Liver (tissue), 9 donors: ENCODE measurements around the gene HTR5A. TPM values are rescaled to one million over a fixed set of nuclear protein-coding genes. Genes with fewer than 3 reads are reported as not detected.

ENCODE experiments used
- DNase-seq: peaks from one replicate; pipeline ENCODE4 v3.0.0-alpha.2; 2017; ENCODE audit warnings: low spot score
- H3K27ac ChIP-seq, 2 donors: one replicate each; pipeline ENCODE4 v1.7.0; 2013; ENCODE audit warnings: inconsistent platforms in 2 of 2, low read length in 2 of 2, control low read depth in 1 of 2, low read depth in 1 of 2, mild to moderate bottlenecking in 1 of 2
- H3K27me3 ChIP-seq, 4 donors: one replicate each; pipeline versions ENCODE4 v1.6.1 to v1.7.0; 2013; ENCODE audit warnings: low read length in 3 of 4, inconsistent platforms in 1 of 4, mild to moderate bottlenecking in 1 of 4, moderate library complexity in 1 of 4; ENCODE audit not compliant: control insufficient read depth in 4 of 4, insufficient read depth in 4 of 4
- H3K36me3 ChIP-seq, 4 donors: one replicate each; pipeline versions ENCODE4 v1.6.1 to v1.7.0; 2013; ENCODE audit warnings: low read length in 3 of 4, mild to moderate bottlenecking in 3 of 4, low read depth in 1 of 4, moderate library complexity in 1 of 4; ENCODE audit not compliant: control insufficient read depth in 4 of 4, insufficient read depth in 3 of 4
- H3K4me1 ChIP-seq, 4 donors: one replicate each; pipeline versions ENCODE4 v1.6.1 to v1.7.0; 2013; ENCODE audit warnings: low read length in 3 of 4, mild to moderate bottlenecking in 3 of 4, moderate library complexity in 1 of 4; ENCODE audit not compliant: control insufficient read depth in 4 of 4, insufficient read depth in 4 of 4
- H3K4me3 ChIP-seq, 3 donors: one replicate each; pipeline versions ENCODE4 v1.6.1 to v1.7.0; 2013; ENCODE audit warnings: low read length in 3 of 3, control low read depth in 1 of 3, low read depth in 1 of 3, mild to moderate bottlenecking in 1 of 3
- H3K9ac ChIP-seq, 2 donors: one replicate each; pipeline ENCODE4 v1.7.0; 2013; ENCODE audit warnings: low read length in 2 of 2, mild to moderate bottlenecking in 2 of 2, moderate library complexity in 2 of 2, control low read depth in 1 of 2, low read depth in 1 of 2
- H3K9me3 ChIP-seq, 4 donors: one replicate each; pipeline versions ENCODE4 v1.6.1 to v1.7.0; 2013; ENCODE audit warnings: low read length in 3 of 4; ENCODE audit not compliant: control insufficient read depth in 4 of 4
- EGR1 ChIP-seq, 2 donors: IDR thresholded peaks; 2 replicates each; pipeline ENCODE4 v1.6.1; 2016 to 2018; ENCODE audit warnings: antibody characterized with exemption in 2 of 2, low read depth in 2 of 2
- FOXA1 ChIP-seq: IDR thresholded peaks from 2 replicates; pipeline ENCODE4 v1.6.1; 2016; ENCODE audit warnings: antibody characterized with exemption
- FOXA2 ChIP-seq: IDR thresholded peaks from 2 replicates; pipeline ENCODE4 v1.6.1; 2016; ENCODE audit warnings: antibody characterized with exemption
- GABPA ChIP-seq, 2 donors: IDR thresholded peaks in 1 of 2; conservative IDR thresholded peaks in 1 of 2; 2 replicates each; pipeline ENCODE4 v1.6.1; 2016; ENCODE audit warnings: antibody characterized with exemption in 2 of 2, mild to moderate bottlenecking in 1 of 2, moderate library complexity in 1 of 2
- HNF4A ChIP-seq, 2 donors: conservative IDR thresholded peaks; 2 replicates each; pipeline ENCODE4 v1.6.1; 2016; ENCODE audit warnings: antibody characterized with exemption in 2 of 2, mild to moderate bottlenecking in 2 of 2
- HNF4G ChIP-seq: IDR thresholded peaks from 2 replicates; pipeline ENCODE4 v1.6.1; 2016; ENCODE audit warnings: antibody characterized with exemption
- JUND ChIP-seq, 2 donors: IDR thresholded peaks; 2 replicates each; pipeline ENCODE4 v1.6.1; 2016; ENCODE audit warnings: antibody characterized with exemption in 2 of 2
- MAX ChIP-seq: IDR thresholded peaks from 2 replicates; pipeline ENCODE4 v1.6.1; 2016; ENCODE audit warnings: antibody characterized with exemption
- NR2F2 ChIP-seq: IDR thresholded peaks from 2 replicates; pipeline ENCODE4 v1.6.1; 2016; ENCODE audit warnings: antibody characterized with exemption
- RAD21 ChIP-seq, 2 donors: IDR thresholded peaks; 2 replicates each; pipeline ENCODE4 v1.6.1; 2016; ENCODE audit warnings: antibody characterized with exemption in 2 of 2, mild to moderate bottlenecking in 2 of 2
- RXRA ChIP-seq, 2 donors: IDR thresholded peaks; 2 replicates each; pipeline ENCODE4 v1.6.1; 2017 to 2018; ENCODE audit warnings: antibody characterized with exemption in 2 of 2, mild to moderate bottlenecking in 1 of 2
- SP1 ChIP-seq: IDR thresholded peaks from 2 replicates; pipeline ENCODE4 v1.6.1; 2018; ENCODE audit warnings: antibody characterized with exemption, mild to moderate bottlenecking
- TAF1 ChIP-seq: conservative IDR thresholded peaks from 2 replicates; pipeline ENCODE4 v1.6.1; 2016; ENCODE audit warnings: antibody characterized with exemption, mild to moderate bottlenecking
- YY1 ChIP-seq: IDR thresholded peaks from 2 replicates; pipeline ENCODE4 v1.6.1; 2016; ENCODE audit warnings: antibody characterized with exemption, mild to moderate bottlenecking
- ZBTB33 ChIP-seq: IDR thresholded peaks from 2 replicates; pipeline ENCODE4 v1.6.1; 2016; ENCODE audit warnings: antibody characterized with exemption
- WGBS: extraction: QIAGEN DNeasy Blood & Tissue Kit; methylation state at CpG from one replicate; pipeline ENCODE4 v1.1.7; 2013; 5-methylcytosine and 5-hydroxymethylcytosine counted together
- polyA plus RNA-seq, 2 donors: library from polyadenylated mRNA; stranded (reverse) in 1 of 2; unstranded in 1 of 2; fragments of 200-250 nt in 1 of 2; fragments of >200 nt in 1 of 2; fragmentation: Nextera tagmentation in 1 of 2; extraction: Ambion mirVana in 1 of 2; gene quantifications; one replicate each; pipeline versions ENCODE4 v1.2.1 to v1.2.3, GENCODE V29; 2013 to 2015
- total RNA-seq, 2 donors: library from RNA; depleted of rRNA; stranded (reverse); fragments of >200 nt; gene quantifications; one replicate each; pipeline ENCODE4 v1.2.3, GENCODE V29; 2014
- TF ChIP-seq, protein P1 (sequence below): IDR thresholded peaks from 2 replicates; pipeline ENCODE4 v1.6.1; 2016; ENCODE audit warnings: antibody characterized with exemption
- TF ChIP-seq, protein P2 (sequence below): IDR thresholded peaks from 2 replicates; pipeline ENCODE4 v1.6.1; 2016; ENCODE audit warnings: antibody characterized with exemption, mild to moderate bottlenecking
- TF ChIP-seq, protein P3 (sequence below): fragments of 150-350 bp; IDR thresholded peaks from 2 replicates; pipeline ENCODE4 v1.5.1; 2017; ENCODE audit warnings: improper control_type of control experiment, low read depth, low read length; ENCODE audit not compliant: missing input control
- donor health status: healthy.
- donor health status: healthy.
- donor health status: healthy.
- donor health status: healthy.
- donor health status: healthy.

The HTR5A gene
- total and polyA plus RNA-seq, 4 donors: not detected

DNA sequence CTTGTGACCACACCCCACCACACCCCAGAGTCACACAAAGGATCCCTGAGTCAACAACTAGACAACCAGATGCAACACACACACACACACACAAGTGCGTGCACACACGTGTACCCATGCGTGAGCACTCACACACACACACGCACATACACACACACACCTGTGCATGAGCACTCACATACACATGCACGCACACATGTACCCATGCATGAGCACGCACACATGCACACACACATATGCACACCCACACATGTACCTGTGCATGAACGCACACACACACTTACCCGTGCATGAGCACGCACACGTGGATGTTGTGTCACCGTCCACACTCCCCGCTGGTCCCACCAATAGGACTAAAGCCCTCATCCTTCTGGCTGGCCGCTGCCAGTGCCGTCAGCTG, 60.4 kb downstream of the HTR5A start:
- no peaks in the 10 kb centered on the region for H3K27me3 ChIP-seq
- no peak overlapping the region for H3K27ac ChIP-seq
- H3K4me3 ChIP-seq: no peak overlapping the region
- 94% methylated on average over 14 of the region's 14 CpGs for WGBS
- no peaks in the 10 kb centered on the region for H3K36me3 ChIP-seq
- no peaks in the 10 kb centered on the region for H3K9me3 ChIP-seq
- no peak overlapping the region for H3K9ac ChIP-seq
- TF ChIP-seq ZBTB33: no peak
- TF ChIP-seq, protein P1, sequence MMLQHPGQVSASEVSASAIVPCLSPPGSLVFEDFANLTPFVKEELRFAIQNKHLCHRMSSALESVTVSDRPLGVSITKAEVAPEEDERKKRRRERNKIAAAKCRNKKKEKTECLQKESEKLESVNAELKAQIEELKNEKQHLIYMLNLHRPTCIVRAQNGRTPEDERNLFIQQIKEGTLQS: no peak
- TF ChIP-seq GABPA (IDR thresholded peaks at IDR 0.05 in 1 of 2, conservative IDR thresholded peaks at IDR 0.05 in 1 of 2): no peak
- TF ChIP-seq TAF1: no peak
- TF ChIP-seq, protein P2, sequence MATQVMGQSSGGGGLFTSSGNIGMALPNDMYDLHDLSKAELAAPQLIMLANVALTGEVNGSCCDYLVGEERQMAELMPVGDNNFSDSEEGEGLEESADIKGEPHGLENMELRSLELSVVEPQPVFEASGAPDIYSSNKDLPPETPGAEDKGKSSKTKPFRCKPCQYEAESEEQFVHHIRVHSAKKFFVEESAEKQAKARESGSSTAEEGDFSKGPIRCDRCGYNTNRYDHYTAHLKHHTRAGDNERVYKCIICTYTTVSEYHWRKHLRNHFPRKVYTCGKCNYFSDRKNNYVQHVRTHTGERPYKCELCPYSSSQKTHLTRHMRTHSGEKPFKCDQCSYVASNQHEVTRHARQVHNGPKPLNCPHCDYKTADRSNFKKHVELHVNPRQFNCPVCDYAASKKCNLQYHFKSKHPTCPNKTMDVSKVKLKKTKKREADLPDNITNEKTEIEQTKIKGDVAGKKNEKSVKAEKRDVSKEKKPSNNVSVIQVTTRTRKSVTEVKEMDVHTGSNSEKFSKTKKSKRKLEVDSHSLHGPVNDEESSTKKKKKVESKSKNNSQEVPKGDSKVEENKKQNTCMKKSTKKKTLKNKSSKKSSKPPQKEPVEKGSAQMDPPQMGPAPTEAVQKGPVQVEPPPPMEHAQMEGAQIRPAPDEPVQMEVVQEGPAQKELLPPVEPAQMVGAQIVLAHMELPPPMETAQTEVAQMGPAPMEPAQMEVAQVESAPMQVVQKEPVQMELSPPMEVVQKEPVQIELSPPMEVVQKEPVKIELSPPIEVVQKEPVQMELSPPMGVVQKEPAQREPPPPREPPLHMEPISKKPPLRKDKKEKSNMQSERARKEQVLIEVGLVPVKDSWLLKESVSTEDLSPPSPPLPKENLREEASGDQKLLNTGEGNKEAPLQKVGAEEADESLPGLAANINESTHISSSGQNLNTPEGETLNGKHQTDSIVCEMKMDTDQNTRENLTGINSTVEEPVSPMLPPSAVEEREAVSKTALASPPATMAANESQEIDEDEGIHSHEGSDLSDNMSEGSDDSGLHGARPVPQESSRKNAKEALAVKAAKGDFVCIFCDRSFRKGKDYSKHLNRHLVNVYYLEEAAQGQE: no peak
- no peak for TF ChIP-seq EGR1 (IDR thresholded peaks at IDR 0.05; ENCODE audit: low read depth in 2 of 2)
- TF ChIP-seq RAD21 (IDR thresholded peaks at IDR 0.05): no peak
- TF ChIP-seq NR2F2: no peak
- no peak for TF ChIP-seq HNF4G
- TF ChIP-seq YY1: no peak
- no peak for TF ChIP-seq JUND (IDR thresholded peaks at IDR 0.05)
- no peak for TF ChIP-seq FOXA1
- TF ChIP-seq FOXA2: no peak
- TF ChIP-seq, protein P3, sequence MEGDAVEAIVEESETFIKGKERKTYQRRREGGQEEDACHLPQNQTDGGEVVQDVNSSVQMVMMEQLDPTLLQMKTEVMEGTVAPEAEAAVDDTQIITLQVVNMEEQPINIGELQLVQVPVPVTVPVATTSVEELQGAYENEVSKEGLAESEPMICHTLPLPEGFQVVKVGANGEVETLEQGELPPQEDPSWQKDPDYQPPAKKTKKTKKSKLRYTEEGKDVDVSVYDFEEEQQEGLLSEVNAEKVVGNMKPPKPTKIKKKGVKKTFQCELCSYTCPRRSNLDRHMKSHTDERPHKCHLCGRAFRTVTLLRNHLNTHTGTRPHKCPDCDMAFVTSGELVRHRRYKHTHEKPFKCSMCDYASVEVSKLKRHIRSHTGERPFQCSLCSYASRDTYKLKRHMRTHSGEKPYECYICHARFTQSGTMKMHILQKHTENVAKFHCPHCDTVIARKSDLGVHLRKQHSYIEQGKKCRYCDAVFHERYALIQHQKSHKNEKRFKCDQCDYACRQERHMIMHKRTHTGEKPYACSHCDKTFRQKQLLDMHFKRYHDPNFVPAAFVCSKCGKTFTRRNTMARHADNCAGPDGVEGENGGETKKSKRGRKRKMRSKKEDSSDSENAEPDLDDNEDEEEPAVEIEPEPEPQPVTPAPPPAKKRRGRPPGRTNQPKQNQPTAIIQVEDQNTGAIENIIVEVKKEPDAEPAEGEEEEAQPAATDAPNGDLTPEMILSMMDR: no peak
- TF ChIP-seq RXRA (IDR thresholded peaks at IDR 0.05): no peak
- no peak for TF ChIP-seq HNF4A (conservative IDR thresholded peaks at IDR 0.05)
- TF ChIP-seq SP1: no peak
- no peak for TF ChIP-seq MAX
- DNase-seq: no peak
- no peaks in the 10 kb centered on the region for H3K4me1 ChIP-seq

DNA sequence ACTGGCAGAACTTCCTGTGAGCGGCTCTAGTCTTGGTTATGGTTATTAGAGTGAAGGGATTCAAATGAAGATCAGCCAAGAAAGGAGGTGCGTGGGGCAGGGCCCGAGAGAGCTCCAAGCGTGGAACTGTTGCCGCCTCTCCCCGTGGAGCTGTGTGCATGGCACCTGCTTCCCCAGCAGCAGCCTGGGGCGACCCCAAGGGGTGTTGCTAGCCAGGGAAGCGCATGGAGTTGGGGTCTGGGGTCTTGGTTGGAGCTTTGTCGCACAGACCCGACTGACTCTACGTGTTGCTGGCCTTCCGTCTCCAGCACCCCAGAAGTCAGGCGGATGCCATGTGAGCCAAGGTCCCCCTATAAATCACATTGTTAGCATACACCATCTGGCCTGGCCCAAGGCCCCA, 61.0 kb downstream of the HTR5A start:
- 92% methylated on average over 13 of the region's 13 CpGs for WGBS
- Histone ChIP-seq H3K27ac (no peak overlapping the region), H3K27me3 (no peaks in the 10 kb centered on the region), H3K9ac (no peak overlapping the region), H3K4me3 (no peak overlapping the region), H3K4me1 (no peaks in the 10 kb centered on the region), H3K36me3 (no peaks in the 10 kb centered on the region), H3K9me3 (no peaks in the 10 kb centered on the region)
- no peak for DNase-seq
- TF ChIP-seq EGR1 (IDR thresholded peaks at IDR 0.05; ENCODE audit: low read depth in 2 of 2) (no peak), NR2F2 (no peak), HNF4A (conservative IDR thresholded peaks at IDR 0.05) (no peak), HNF4G (no peak), MAX (no peak), ZBTB33 (no peak)
- TF ChIP-seq, protein P3: no peak
- TF ChIP-seq, protein P1: no peak
